K562 treated with DMSO at 1 percent for 24 hours (cell line): Measurements from ENCODE around the gene HPGD. TPM values are rescaled to one million over a fixed set of nuclear protein-coding genes. Genes with fewer than 3 reads are reported as not detected.

Experiments
- total RNA-seq: library from RNA; unstranded; fragments of 300-600 nt; gene quantifications from 2 replicates; pipeline ENCODE4 v1.2.3, GENCODE V29; 2022; ENCODE audit warnings: low read depth; ENCODE audit not compliant: insufficient read depth

The HPGD gene
- 1.8 and 2.7 TPM in 2 replicates for total RNA-seq

DNA sequence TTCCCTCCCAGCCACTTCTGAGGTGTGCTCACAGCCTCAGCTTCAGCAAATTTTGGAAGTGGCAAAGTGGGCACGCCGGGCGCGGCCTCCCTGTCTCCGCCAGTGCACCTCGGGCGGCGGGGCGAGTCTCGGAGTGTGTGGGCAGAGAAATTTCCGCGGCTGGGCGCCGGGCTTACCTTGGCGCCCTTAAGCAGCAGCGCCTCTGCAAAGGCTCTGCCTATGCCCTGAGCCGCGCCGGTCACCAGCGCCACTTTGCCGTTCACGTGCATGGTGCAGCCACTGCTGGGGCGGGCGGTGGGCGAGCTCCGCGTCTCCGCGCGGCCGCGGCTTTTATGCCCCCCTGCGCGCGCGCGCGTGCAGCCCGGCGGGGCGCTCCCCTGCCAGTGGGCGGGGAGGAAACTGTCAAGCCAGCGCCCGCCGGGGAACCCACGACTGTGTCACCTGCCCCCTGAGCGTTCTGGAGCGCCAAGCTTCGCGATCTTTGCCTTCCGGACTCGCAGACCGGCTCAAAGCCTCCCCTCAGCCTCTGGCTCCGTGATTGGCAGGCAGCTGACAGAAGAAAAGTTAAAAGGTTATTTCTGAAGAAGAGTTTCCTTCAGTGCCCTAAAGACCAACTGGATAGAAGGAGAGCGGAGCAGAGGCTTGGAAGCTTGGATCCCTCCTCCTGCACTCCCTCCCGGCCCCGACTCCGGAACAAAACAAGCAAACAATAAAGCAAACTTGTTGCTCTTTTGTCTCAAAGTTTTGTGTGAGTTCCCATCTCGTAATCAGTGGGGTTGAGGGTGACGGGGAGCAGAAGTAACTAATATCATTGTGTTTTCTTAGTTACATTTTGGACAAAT is at the start of gene HPGD:
Gene HPGD, minus strand, starts transcription at position 306 of the 842 bp plus-strand sequence. Its CDS starts 37 bp downstream, at position 269.

Other genes starting within 250 kb of the HPGD start
- 14.9 and 18.7 TPM in 2 replicates for gene FBXO8, start 238.8 kb downstream of the HPGD start, total RNA-seq
- 11.2 and 11.7 TPM in 2 replicates for gene CEP44, start 238.6 kb downstream of the HPGD start, total RNA-seq